B cell (primary cell): Measurements from ENCODE around the gene FUNDC2. TPM values are rescaled to one million over a fixed set of nuclear protein-coding genes. Genes with fewer than 3 reads are reported as not detected.
"Not testable (repeated sequence)": the region's sequence is repeated elsewhere in the genome, so short reads cannot be mapped to it uniquely, and the experiment has no call there.

Source experiments
- ATAC-seq: fragments of 200-7000 bp; cut with Tn5 transposase; one replicate; pipeline ENCODE4 v1.10.0; 2021; ENCODE audit warnings: low read depth, mild to moderate bottlenecking, moderate number of reproducible peaks, moderate library complexity
- CTCF ChIA-PET: fragments of 350-600 bp; sonication (Branson Sonifier 250); formaldehyde crosslinking; loops from one replicate; lab custom pipeline; 2021; ENCODE audit warnings: antibody characterized with exemption, inconsistent platforms; lab: Charles Lee
- POLR2A ChIA-PET: fragments of 350-600 bp; sonication (Branson Sonifier 250); formaldehyde crosslinking; loops from one replicate; lab custom pipeline; 2021; ENCODE audit warnings: antibody characterized with exemption; lab: Charles Lee
- DNase-seq: peaks from one replicate; pipeline ENCODE4 v3.0.0; 2013
- H2AFZ ChIP-seq: 2 replicates; pipeline ENCODE4 v1.6.1; 2012; ENCODE audit warnings: mild to moderate bottlenecking, low read depth, low read length; ENCODE audit not compliant: insufficient read depth, poor library complexity, severe bottlenecking
- H3K27ac ChIP-seq, 2 donors: 1 replicate in 1 of 2; 2 replicates in 1 of 2; pipeline ENCODE4 v1.5.1; 2012 to 2013; ENCODE audit warnings: low read length in 2 of 2, mild to moderate bottlenecking in 2 of 2, moderate library complexity in 1 of 2
- H3K27me3 ChIP-seq, 4 experiments: fragments of 200-600 bp in 1 of 4; sonication (generic) in 1 of 4; replicated peaks in 1 of 4; 1 replicate in 2 of 4; 2 replicates in 2 of 4; pipeline versions ENCODE4 v1.6.1 to v1.7.0; 2013 to 2016; ENCODE audit warnings: low read length in 3 of 4, mild to moderate bottlenecking in 2 of 4, mixed read lengths in 1 of 4, moderate library complexity in 1 of 4; ENCODE audit not compliant: insufficient read depth in 4 of 4, control insufficient read depth in 3 of 4; ENCODE audit errors: control extremely low read depth in 1 of 4
- H3K36me3 ChIP-seq, 2 experiments: replicated peaks in 1 of 2; 1 replicate in 1 of 2; 2 replicates in 1 of 2; pipeline versions ENCODE4 v1.6.1 to v1.7.1; 2013; ENCODE audit warnings: low read length in 1 of 2; ENCODE audit not compliant: insufficient read depth in 2 of 2, control insufficient read depth in 1 of 2; ENCODE audit errors: control extremely low read depth in 1 of 2, extremely low read depth in 1 of 2
- H3K4me1 ChIP-seq, 2 donors: fragments of 200-600 bp in 1 of 2; sonication (generic) in 1 of 2; 1 replicate in 1 of 2; 2 replicates in 1 of 2; pipeline versions ENCODE4 v1.5.1 to v1.6.1; 2013 to 2017; ENCODE audit warnings: low read length in 2 of 2; ENCODE audit not compliant: control insufficient read depth in 2 of 2, insufficient read depth in 2 of 2
- H3K4me2 ChIP-seq: replicated peaks from 2 replicates; pipeline ENCODE3; 2012; ENCODE audit warnings: mild to moderate bottlenecking, low read depth, low read length; ENCODE audit not compliant: poor library complexity, severe bottlenecking
- H3K4me3 ChIP-seq, 5 experiments: fragments of 200-600 bp in 1 of 5; sonication (generic) in 1 of 5; 1 replicate in 3 of 5; 2 replicates in 2 of 5; pipeline versions ENCODE4 v1.5.1 to v1.7.0; 2011 to 2016; ENCODE audit warnings: low read length in 4 of 5, mild to moderate bottlenecking in 4 of 5, low read depth in 2 of 5, control low read depth in 1 of 5, moderate library complexity in 1 of 5; ENCODE audit not compliant: insufficient read depth in 1 of 5; ENCODE audit errors: control extremely low read depth in 1 of 5, extremely low read depth in 1 of 5
- H3K79me2 ChIP-seq: fragments of 200-600 bp; sonication (generic); one replicate; pipeline ENCODE4 v1.6.0; 2016; ENCODE audit warnings: low read length; ENCODE audit not compliant: control insufficient read depth, insufficient read depth
- H3K9ac ChIP-seq: fragments of 200-600 bp; sonication (generic); 2 replicates; pipeline ENCODE4 v1.6.1; 2017; ENCODE audit warnings: mild to moderate bottlenecking, low read length, moderate library complexity
- H3K9me3 ChIP-seq, 3 donors: one replicate each; pipeline versions ENCODE4 v1.6.1 to v1.7.1; 2013; ENCODE audit warnings: low read length in 2 of 3; ENCODE audit not compliant: control insufficient read depth in 2 of 3, insufficient read depth in 1 of 3; ENCODE audit errors: control extremely low read depth in 1 of 3
- H4K20me1 ChIP-seq: 2 replicates; pipeline ENCODE4 v1.6.0; 2012; ENCODE audit warnings: mild to moderate bottlenecking, low read length; ENCODE audit not compliant: insufficient read depth, control insufficient read depth, poor library complexity, severe bottlenecking
- H3K27ac Mint-ChIP-seq: one replicate; pipeline ENCODE4 v1.8.0; 2021; ENCODE audit warnings: mixed read lengths
- H3K27me3 Mint-ChIP-seq: one replicate; pipeline ENCODE4 v1.8.0; 2021; ENCODE audit warnings: mixed read lengths
- H3K4me1 Mint-ChIP-seq: one replicate; pipeline ENCODE4 v1.8.0; 2021; ENCODE audit warnings: mixed read lengths
- H3K4me3 Mint-ChIP-seq: one replicate; pipeline ENCODE4 v1.8.0; 2021; ENCODE audit warnings: mixed read lengths
- H3K9me3 Mint-ChIP-seq: one replicate; pipeline ENCODE4 v1.8.0; 2022; ENCODE audit warnings: mixed read lengths; ENCODE audit not compliant: insufficient read depth
- CTCF ChIP-seq: fragments of 200-600 bp; IDR thresholded peaks from one replicate; pipeline ENCODE4 v1.8.0; 2022; ENCODE audit warnings: antibody characterized with exemption, mild to moderate bottlenecking
- EZH2 ChIP-seq: IDR thresholded peaks from 2 replicates; pipeline ENCODE4 v1.6.1; 2012; ENCODE audit warnings: borderline replicate concordance, low read depth, mild to moderate bottlenecking, moderate library complexity, low read length; ENCODE audit not compliant: insufficient read depth, poor library complexity, severe bottlenecking
- WGBS: methylation state at CpG from one replicate; pipeline ENCODE4 v1.1.5; 2013; ENCODE audit warnings: missing lambda C conversion rate; ENCODE audit not compliant: insufficient coverage; 5-methylcytosine and 5-hydroxymethylcytosine counted together
- intact Hi-C: fragments of 100-400 bp; cut with micrococcal nuclease; formaldehyde crosslinking; loops from one replicate; pipeline ENCODE4 v1.10.0; 2022
- polyA plus RNA-seq: library from polyadenylated mRNA; depleted of rRNA; stranded (reverse); fragments of >200 nt; gene quantifications from 2 replicates; pipeline ENCODE4 v1.2.3, GENCODE V29; 2012
- total RNA-seq, 2 donors: library from RNA; stranded (reverse); fragments of 120-200 nt in 1 of 2; gene quantifications; 1 replicate in 1 of 2; 2 replicates in 1 of 2; pipeline versions ENCODE4 v1.2.3 to v1.2.4, GENCODE V29; 2013 to 2022

Gene FUNDC2
- total and polyA plus RNA-seq, 2 donors (not counting 1 experiment from before 2014, with no cell fraction given) = 32.3 to 46.5 TPM

GRCh38 chrX:155005190-155005589 is 21.5 kb upstream of the FUNDC2 start:
- no peak overlapping the region for H3K27ac ChIP-seq
- Mint-ChIP-seq H3K4me3 (no peak overlapping the region), H3K27me3 (no peaks in the 10 kb centered on the region), H3K4me1 (no peaks in the 10 kb centered on the region), H3K9me3 (no peaks in the 10 kb centered on the region), H3K27ac (no peak overlapping the region)
- no peak overlapping the region for H3K4me2 ChIP-seq
- H3K36me3 ChIP-seq = no peaks in the 10 kb centered on the region
- DNase-seq = no peak
- no peak overlapping the region for H2AFZ ChIP-seq
- 100% methylated on average over 2 of the region's 2 CpGs for WGBS
- intact Hi-C loops = no loop called here
- H3K79me2 ChIP-seq = no peaks in the 10 kb centered on the region
- TF ChIP-seq CTCF (no peak), EZH2 (no peak)
- ChIA-PET POLR2A (no interaction called here), CTCF (no interaction called here)
- ATAC-seq = no peak
- H3K4me1 ChIP-seq = no peaks in the 10 kb centered on the region
- H3K4me3 ChIP-seq = no peak overlapping the region
- H4K20me1 ChIP-seq = no peaks in the 10 kb centered on the region
- no peaks in the 10 kb centered on the region for H3K27me3 ChIP-seq
- H3K9ac ChIP-seq = no peak overlapping the region
- H3K9me3 ChIP-seq = no peaks in the 10 kb centered on the region

GRCh38 chrX:155006379-155006778 is 20.3 kb upstream of the FUNDC2 start:
- POLR2A ChIA-PET, H3K79me2 ChIP-seq, H3K4me3 ChIP-seq, H4K20me1 ChIP-seq, H3K4me1 Mint-ChIP-seq, H3K4me3 Mint-ChIP-seq, H3K27ac Mint-ChIP-seq, H3K27me3 ChIP-seq, intact Hi-C loops, DNase-seq, H2AFZ ChIP-seq, H3K4me1 ChIP-seq, CTCF ChIA-PET, H3K27ac ChIP-seq, H3K9ac ChIP-seq, H3K9me3 Mint-ChIP-seq, ATAC-seq, H3K4me2 ChIP-seq, H3K36me3 ChIP-seq, H3K9me3 ChIP-seq, H3K27me3 Mint-ChIP-seq: not testable (repeated sequence)
- WGBS = no CpG with 5 or more reads among the region's 10 CpGs

GRCh38 chrX:155006913-155007671 is 19.6 kb upstream of the FUNDC2 start:
- H3K4me1 Mint-ChIP-seq, H3K9ac ChIP-seq, H3K79me2 ChIP-seq, DNase-seq, H3K27me3 ChIP-seq, H3K27me3 Mint-ChIP-seq, H3K27ac Mint-ChIP-seq, H3K4me3 Mint-ChIP-seq, H3K9me3 ChIP-seq, H2AFZ ChIP-seq, H4K20me1 ChIP-seq, H3K4me1 ChIP-seq, intact Hi-C loops, ATAC-seq, H3K36me3 ChIP-seq, H3K27ac ChIP-seq, CTCF ChIA-PET, H3K4me3 ChIP-seq, H3K9me3 Mint-ChIP-seq, H3K4me2 ChIP-seq: not testable (repeated sequence)
- POLR2A ChIA-PET = interaction anchor here (0.7 kb wide), 1 partner anchor 644 kb away, joined by 3 read pairs; no protein-coding TSS in a partner anchor
- 100% methylated on average over 1 of the region's 11 CpGs for WGBS
